ENCODE measurements around the gene POLR3K.

Gene POLR3K

GRCh38 chr16:45454-45853 lies 8.0 kb downstream of the POLR3K start:
- TF ChIP-seq TAF1 (IDR thresholded peaks at IDR 0.05; ENCODE audit: borderline replicate concordance, insufficient read depth, low read length): no peak
- no peak for TF ChIP-seq POLR2AphosphoS5 (IDR thresholded peaks at IDR 0.05; ENCODE audit: low read depth, low read length)
- no peak for TF ChIP-seq REST (IDR thresholded peaks at IDR 0.05; ENCODE audit: insufficient read depth in 1 of 2, low read depth in 2 of 2, low read length in 2 of 2)
- no peak for TF ChIP-seq SIN3A (IDR thresholded peaks at IDR 0.05; ENCODE audit: borderline replicate concordance, insufficient read depth, low read length)
- TF ChIP-seq FOXP2 (optimal IDR thresholded peaks at IDR 0.05; ENCODE audit: borderline replicate concordance, extremely low read depth, extremely low read length, insufficient read depth): no peak

GRCh38 chr16:44655-45054 lies 8.8 kb downstream of the POLR3K start:
- TF ChIP-seq POLR2AphosphoS5 (IDR thresholded peaks at IDR 0.05; ENCODE audit: low read depth, low read length) (no peak), TAF1 (IDR thresholded peaks at IDR 0.05; ENCODE audit: borderline replicate concordance, insufficient read depth, low read length) (no peak)

GRCh38 chr16:43294-43693 lies 10.1 kb downstream of the POLR3K start:
- no peak for TF ChIP-seq REST (IDR thresholded peaks at IDR 0.05; ENCODE audit: insufficient read depth in 1 of 2, low read depth in 2 of 2, low read length in 2 of 2)
- no peak for TF ChIP-seq TAF1 (IDR thresholded peaks at IDR 0.05; ENCODE audit: borderline replicate concordance, insufficient read depth, low read length)
- TF ChIP-seq SIN3A (IDR thresholded peaks at IDR 0.05; ENCODE audit: borderline replicate concordance, insufficient read depth, low read length): no peak
- no peak for TF ChIP-seq POLR2AphosphoS5 (IDR thresholded peaks at IDR 0.05; ENCODE audit: low read depth, low read length)
- no peak for TF ChIP-seq FOXP2 (optimal IDR thresholded peaks at IDR 0.05; ENCODE audit: borderline replicate concordance, extremely low read depth, extremely low read length, insufficient read depth)

GRCh38 chr16:42691-43090 lies 10.7 kb downstream of the POLR3K start:
- TF ChIP-seq REST (IDR thresholded peaks at IDR 0.05; ENCODE audit: insufficient read depth in 1 of 2, low read depth in 2 of 2, low read length in 2 of 2): no peak
- no peak for TF ChIP-seq SIN3A (IDR thresholded peaks at IDR 0.05; ENCODE audit: borderline replicate concordance, insufficient read depth, low read length)
- no peak for TF ChIP-seq FOXP2 (optimal IDR thresholded peaks at IDR 0.05; ENCODE audit: borderline replicate concordance, extremely low read depth, extremely low read length, insufficient read depth)
- no peak for TF ChIP-seq POLR2AphosphoS5 (IDR thresholded peaks at IDR 0.05; ENCODE audit: low read depth, low read length)

GRCh38 chr16:42069-42457 lies 11.3 kb downstream of the POLR3K start:
- TF ChIP-seq REST (IDR thresholded peaks at IDR 0.05; ENCODE audit: insufficient read depth in 1 of 2, low read depth in 2 of 2, low read length in 2 of 2) (no peak), FOXP2 (optimal IDR thresholded peaks at IDR 0.05; ENCODE audit: borderline replicate concordance, extremely low read depth, extremely low read length, insufficient read depth) (no peak), SIN3A (IDR thresholded peaks at IDR 0.05; ENCODE audit: borderline replicate concordance, insufficient read depth, low read length) (no peak), POLR2AphosphoS5 (IDR thresholded peaks at IDR 0.05; ENCODE audit: low read depth, low read length) (no peak), TAF1 (IDR thresholded peaks at IDR 0.05; ENCODE audit: borderline replicate concordance, insufficient read depth, low read length) (no peak)

Data from PFSK-1 (cell line).